IMR-90 (cell line): ENCODE measurements around the gene CEP95. TPM values are rescaled to one million over a fixed set of nuclear protein-coding genes. Genes with fewer than 3 reads are reported as not detected.
A peak's percentile ranks its signal among the peaks of the same experiment; 100 is the strongest.

Experiments
- ATAC-seq: fragments of 200-7000 bp; cut with Tn5 transposase; 2 replicates; pipeline ENCODE4 v1.9.1; 2020; ENCODE audit warnings: low read depth, mild to moderate bottlenecking, moderate library complexity
- BruUV-seq: library from RNA; stranded (reverse); fragments of 400-500 nt; replicated peaks from 2 replicates; lab custom pipeline; 2021; lab: Mats Ljungman, UMichigan
- CTCF ChIA-PET: fragments of 300-600 bp; formaldehyde crosslinking; extraction: SDS; loops from one replicate; lab custom pipeline; 2021; ENCODE audit warnings: antibody characterized with exemption; lab: Yijun Ruan, JAX
- POLR2A ChIA-PET: fragments of 300-600 bp; sonication (Branson Sonifier 250); formaldehyde crosslinking; loops from one replicate; lab custom pipeline; 2022; ENCODE audit warnings: antibody characterized with exemption; ENCODE audit not compliant: unreplicated experiment; lab: Charles Lee
- DNase-seq: peaks from one replicate; pipeline ENCODE4 v3.0.0; 2013
- H2AFZ ChIP-seq: replicated peaks from 2 replicates; pipeline ENCODE3; 2013; ENCODE audit warnings: low read length, mild to moderate bottlenecking; ENCODE audit not compliant: poor library complexity
- H2AK5ac ChIP-seq: 2 replicates; pipeline ENCODE4 v1.6.1; 2013; ENCODE audit warnings: low read depth, low read length, inconsistent platforms
- H2AK9ac ChIP-seq: replicated peaks from 2 replicates; pipeline ENCODE3; 2013; ENCODE audit warnings: mild to moderate bottlenecking, low read depth, low read length, moderate library complexity; ENCODE audit not compliant: poor library complexity
- H2BK120ac ChIP-seq: 2 replicates; pipeline ENCODE4 v1.6.1; 2013; ENCODE audit warnings: low read depth, low read length, inconsistent platforms
- H2BK15ac ChIP-seq: 3 replicates; pipeline ENCODE4 v1.6.1; 2013; ENCODE audit warnings: low read depth, low read length, inconsistent platforms
- H2BK20ac ChIP-seq: 2 replicates; pipeline ENCODE4 v1.6.1; 2013; ENCODE audit warnings: low read depth, mild to moderate bottlenecking, inconsistent platforms, low read length, moderate library complexity
- H2BK5ac ChIP-seq: 2 replicates; pipeline ENCODE4 v1.6.1; 2013; ENCODE audit warnings: mild to moderate bottlenecking, low read depth, low read length, inconsistent platforms; ENCODE audit not compliant: poor library complexity, severe bottlenecking
- H3K14ac ChIP-seq: replicated peaks from 2 replicates; pipeline ENCODE4 v1.6.1; 2013; ENCODE audit warnings: low read depth, low read length, inconsistent platforms
- H3K18ac ChIP-seq: 2 replicates; pipeline ENCODE4 v1.6.1; 2013; ENCODE audit warnings: low read depth, low read length, control low read depth
- H3K23ac ChIP-seq: 2 replicates; pipeline ENCODE4 v1.6.1; 2013; ENCODE audit warnings: low read depth, low read length, inconsistent platforms
- H3K27ac ChIP-seq: 2 replicates; pipeline ENCODE4 v1.5.1; 2013; ENCODE audit warnings: mild to moderate bottlenecking, control low read depth, low read length; ENCODE audit not compliant: insufficient read depth
- H3K27me3 ChIP-seq: 2 replicates; pipeline ENCODE4 v1.6.1; 2013; ENCODE audit warnings: low read length; ENCODE audit not compliant: control insufficient read depth, insufficient read depth
- H3K36me3 ChIP-seq: 2 replicates; pipeline ENCODE4 v1.6.1; 2013; ENCODE audit warnings: low read length, mixed read lengths; ENCODE audit not compliant: control insufficient read depth, insufficient read depth
- H3K4ac ChIP-seq: 2 replicates; pipeline ENCODE4 v1.6.1; 2013; ENCODE audit warnings: low read depth, low read length, inconsistent platforms
- H3K4me1 ChIP-seq: 2 replicates; pipeline ENCODE4 v1.6.1; 2013; ENCODE audit warnings: low read length, mixed read lengths; ENCODE audit not compliant: control insufficient read depth, insufficient read depth
- H3K4me2 ChIP-seq: 2 replicates; pipeline ENCODE4 v1.6.1; 2013; ENCODE audit warnings: low read depth, mild to moderate bottlenecking, control low read depth, low read length, moderate library complexity
- H3K4me3 ChIP-seq: 2 replicates; pipeline ENCODE4 v1.5.1; 2013; ENCODE audit warnings: low read depth, mild to moderate bottlenecking, control low read depth, low read length, moderate library complexity; ENCODE audit not compliant: insufficient read depth
- H3K56ac ChIP-seq: 2 replicates; pipeline ENCODE4 v1.6.1; 2013; ENCODE audit warnings: low read length, inconsistent platforms; ENCODE audit not compliant: insufficient read depth; ENCODE audit errors: extremely low read depth
- H3K79me1 ChIP-seq, 2 experiments: 2 replicates each; pipeline ENCODE4 v1.6.1; 2013; ENCODE audit warnings: low read length in 2 of 2, inconsistent platforms in 1 of 2, low read depth in 1 of 2
- H3K9ac ChIP-seq: 2 replicates; pipeline ENCODE4 v1.6.1; 2013; ENCODE audit warnings: low read depth, low read length, control low read depth
- H3K9me1 ChIP-seq: 2 replicates; pipeline ENCODE4 v1.6.1; 2013; ENCODE audit warnings: low read length, inconsistent platforms; ENCODE audit not compliant: insufficient read depth
- H3K9me3 ChIP-seq: 2 replicates; pipeline ENCODE4 v1.6.1; 2013; ENCODE audit warnings: low read length; ENCODE audit not compliant: control insufficient read depth, insufficient read depth
- H4K20me1 ChIP-seq: 2 replicates; pipeline ENCODE4 v1.6.1; 2013; ENCODE audit warnings: low read length, inconsistent platforms; ENCODE audit not compliant: insufficient read depth
- H4K5ac ChIP-seq: 2 replicates; pipeline ENCODE4 v1.6.1; 2013; ENCODE audit warnings: mild to moderate bottlenecking, low read depth, low read length, control low read depth
- H4K8ac ChIP-seq, 2 experiments: 2 replicates each; pipeline ENCODE4 v1.6.1; 2013; ENCODE audit warnings: low read depth in 2 of 2, low read length in 2 of 2, control low read depth in 1 of 2, inconsistent platforms in 1 of 2
- H4K91ac ChIP-seq: 2 replicates; pipeline ENCODE4 v1.6.1; 2013; ENCODE audit warnings: low read depth, low read length, inconsistent platforms; ENCODE audit not compliant: insufficient read depth
- BHLHE40 ChIP-seq: fragments of 150-350 bp; IDR thresholded peaks from 2 replicates; pipeline ENCODE4 v1.6.1; 2016; ENCODE audit warnings: mild to moderate bottlenecking, low read depth, low read length
- CHD1 ChIP-seq: IDR thresholded peaks from 2 replicates; pipeline ENCODE4 v1.6.1; 2012; ENCODE audit warnings: low read depth, low read length, improper control_type of control experiment
- POLR2A ChIP-seq: IDR thresholded peaks from 2 replicates; pipeline ENCODE4 v1.6.1; 2012; ENCODE audit warnings: mild to moderate bottlenecking, low read depth, low read length
- SMC3 ChIP-seq: fragments of 150-350 bp; IDR thresholded peaks from 2 replicates; pipeline ENCODE4 v1.6.1; 2016; ENCODE audit warnings: low read depth, mild to moderate bottlenecking, antibody characterized with exemption, low read length, moderate library complexity
- WGBS, 2 experiments: methylation state at CpG; one replicate each; pipeline versions ENCODE4 v1.1.5 to v1.1.7; 2013; ENCODE audit warnings: missing lambda C conversion rate in 2 of 2; ENCODE audit not compliant: insufficient read length in 1 of 2; ENCODE audit errors: extremely low coverage in 2 of 2; 5-methylcytosine and 5-hydroxymethylcytosine counted together
- dilution Hi-C: fragments of 300-500 bp; cut with HindIII; formaldehyde crosslinking; loops from one replicate; pipeline ENCODE4 v1.14.3; 2018; ENCODE audit warnings: low sequenced_read_pairs; ENCODE audit not compliant: unreplicated experiment
- in situ Hi-C: fragments of 300-500 bp; cut with MboI; formaldehyde crosslinking; loops from 3 replicates; pipeline ENCODE4 v1.14.3; 2019; ENCODE audit warnings: low sequenced_read_pairs, inconsistent platforms, mixed read lengths
- intact Hi-C: fragments of 100-400 bp; cut with micrococcal nuclease; formaldehyde crosslinking; loops from 2 replicates; pipeline ENCODE4 v1.10.0; 2022
- polyA plus RNA-seq, 3 experiments: library from polyadenylated mRNA; depleted of rRNA; stranded (reverse); fragments of >200 nt; gene quantifications; 2 replicates each; pipeline ENCODE4 v1.2.3, GENCODE V29; 2012; ENCODE audit warnings: low replicate concordance in 1 of 3
- total RNA-seq: library from RNA; depleted of rRNA; stranded (reverse); fragments of >200 nt; gene quantifications from 2 replicates; pipeline ENCODE4 v1.2.3, GENCODE V29; 2012
- TF ChIP-seq, protein P1 (sequence below): conservative IDR thresholded peaks from 2 replicates; pipeline ENCODE4 v1.5.1; 2012; ENCODE audit warnings: mild to moderate bottlenecking, low read depth, low read length, improper control_type of control experiment

CEP95 gene
- total and polyA plus RNA-seq, 2 of the 4 experiments (the other 2 are of a cell fraction), result 6.1 to 13.6 TPM

DNA sequence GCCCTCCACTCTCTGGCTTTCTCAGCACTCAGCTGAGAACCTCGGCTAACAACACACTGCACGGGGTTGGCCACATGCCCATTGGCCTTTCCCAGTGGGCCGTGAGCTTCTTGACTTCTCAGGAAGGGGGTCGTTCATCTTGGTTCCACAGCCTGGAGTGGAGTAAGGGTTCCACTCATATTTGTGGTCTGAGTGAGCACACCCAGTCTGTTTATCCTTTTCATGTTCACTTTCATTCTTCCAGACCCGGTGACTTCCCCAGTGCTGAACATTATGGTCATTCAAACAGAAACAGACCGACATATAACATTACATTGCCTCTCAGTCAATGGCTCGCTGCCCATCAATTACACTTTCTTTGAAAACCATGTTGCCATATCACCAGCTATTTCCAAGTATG lies 49.6 kb upstream of the CEP95 start:
- peaks cover 11% of the 10 kb centered on the region; the same call in 1 of the 2 replicates for H3K9me1 ChIP-seq
- H3K14ac ChIP-seq, result no peak overlapping the region; the same call in 1 of the 2 replicates
- dilution Hi-C loops, result no loop called here
- no peaks in the 10 kb centered on the region for H3K9me3 ChIP-seq
- TF ChIP-seq CHD1 (no peak), SMC3 (no peak), BHLHE40 (no peak), POLR2A (no peak)
- TF ChIP-seq, protein P1, sequence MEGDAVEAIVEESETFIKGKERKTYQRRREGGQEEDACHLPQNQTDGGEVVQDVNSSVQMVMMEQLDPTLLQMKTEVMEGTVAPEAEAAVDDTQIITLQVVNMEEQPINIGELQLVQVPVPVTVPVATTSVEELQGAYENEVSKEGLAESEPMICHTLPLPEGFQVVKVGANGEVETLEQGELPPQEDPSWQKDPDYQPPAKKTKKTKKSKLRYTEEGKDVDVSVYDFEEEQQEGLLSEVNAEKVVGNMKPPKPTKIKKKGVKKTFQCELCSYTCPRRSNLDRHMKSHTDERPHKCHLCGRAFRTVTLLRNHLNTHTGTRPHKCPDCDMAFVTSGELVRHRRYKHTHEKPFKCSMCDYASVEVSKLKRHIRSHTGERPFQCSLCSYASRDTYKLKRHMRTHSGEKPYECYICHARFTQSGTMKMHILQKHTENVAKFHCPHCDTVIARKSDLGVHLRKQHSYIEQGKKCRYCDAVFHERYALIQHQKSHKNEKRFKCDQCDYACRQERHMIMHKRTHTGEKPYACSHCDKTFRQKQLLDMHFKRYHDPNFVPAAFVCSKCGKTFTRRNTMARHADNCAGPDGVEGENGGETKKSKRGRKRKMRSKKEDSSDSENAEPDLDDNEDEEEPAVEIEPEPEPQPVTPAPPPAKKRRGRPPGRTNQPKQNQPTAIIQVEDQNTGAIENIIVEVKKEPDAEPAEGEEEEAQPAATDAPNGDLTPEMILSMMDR, result no peak
- H2AFZ ChIP-seq, result peak overlapping the region; percentile 89
- peak overlapping the region; percentile 3; the same call in 1 of the 2 replicates for H2BK120ac ChIP-seq
- no peak overlapping the region for H3K4ac ChIP-seq
- H4K5ac ChIP-seq, result no peak overlapping the region
- intact Hi-C loops, result no loop called here
- in situ Hi-C loops, result no loop called here
- no peaks in the 10 kb centered on the region for H3K79me1 ChIP-seq
- H3K4me2 ChIP-seq, result peak overlapping the region; percentile 48; the same call in 1 of the 2 replicates
- H3K4me3 ChIP-seq, result no peak overlapping the region
- peaks cover 8% of the 10 kb centered on the region for H3K4me1 ChIP-seq
- H4K8ac ChIP-seq, result no peak overlapping the region
- no peak overlapping the region for H3K18ac ChIP-seq
- no peak overlapping the region for H3K9ac ChIP-seq
- ChIA-PET CTCF (interaction anchor here (1.3 kb wide), 1 partner anchor 38 kb away, joined by 5 read pairs; no protein-coding TSS in a partner anchor), POLR2A (interaction anchor here (0.7 kb wide), 1 partner anchor 35 kb away, joined by 3 read pairs; no protein-coding TSS in a partner anchor)
- no peak overlapping the region for H2BK15ac ChIP-seq
- H2BK5ac ChIP-seq, result no peak overlapping the region
- H2AK5ac ChIP-seq, result no peak overlapping the region
- peak overlapping the region; percentile 12; the same call in 1 of the 2 replicates for H3K23ac ChIP-seq
- no peak overlapping the region for H2BK20ac ChIP-seq
- H3K27ac ChIP-seq, result no peak overlapping the region
- ATAC-seq (peak; percentile 84), DNase-seq (peak; percentile 66)
- H2AK9ac ChIP-seq, result peak overlapping the region; percentile 77
- no TSS peak for BruUV-seq
- no peaks in the 10 kb centered on the region for H3K36me3 ChIP-seq
- no peak overlapping the region for H4K91ac ChIP-seq
- no peak overlapping the region for H3K56ac ChIP-seq
- no peaks in the 10 kb centered on the region for H4K20me1 ChIP-seq
- WGBS, 2 experiments, result 20% methylated on average over 1 of the region's 7 CpGs; no CpG with 5 or more reads in 1 of the 2 experiments
- no peaks in the 10 kb centered on the region; the same call in 1 of the 2 replicates for H3K27me3 ChIP-seq
